RWPE2 (cell line): ENCODE data around the gene TBC1D20.

ENCODE experiments used
- ATAC-seq: fragments of 200-7000 bp; cut with Tn5 transposase; 3 replicates; pipeline ENCODE4 v1.9.1; 2021; ENCODE audit warnings: low read depth
- DNase-seq: peaks from one replicate; pipeline ENCODE4 v3.0.0-alpha.2; 2020; ENCODE audit warnings: low spot score
- H3K27ac ChIP-seq: fragments of 450-650 bp; 2 replicates; pipeline ENCODE4 v1.5.1; 2017; ENCODE audit warnings: mild to moderate bottlenecking; ENCODE audit not compliant: poor library complexity, severe bottlenecking
- H3K27me3 ChIP-seq: fragments of 250-450 bp; sonication (Bioruptor Pico); 2 replicates; pipeline ENCODE4 v1.5.1; 2021; ENCODE audit warnings: mild to moderate bottlenecking, moderate library complexity; ENCODE audit not compliant: insufficient read depth, poor library complexity, severe bottlenecking
- H3K36me3 ChIP-seq: fragments of 250-450 bp; sonication (Bioruptor Pico); 2 replicates; pipeline ENCODE4 v1.5.1; 2020; ENCODE audit warnings: low read depth, mild to moderate bottlenecking, moderate library complexity
- H3K4me1 ChIP-seq: fragments of 250-450 bp; sonication (Bioruptor Pico); 2 replicates; pipeline ENCODE4 v1.5.1; 2021; ENCODE audit warnings: mild to moderate bottlenecking, moderate library complexity; ENCODE audit not compliant: insufficient read depth, poor library complexity, severe bottlenecking
- H3K4me3 ChIP-seq: fragments of 250-450 bp; sonication (Bioruptor Pico); 2 replicates; pipeline ENCODE4 v1.5.1; 2021; ENCODE audit warnings: mild to moderate bottlenecking, moderate library complexity; ENCODE audit not compliant: severe bottlenecking
- H3K9me3 ChIP-seq: fragments of 250-450 bp; sonication (Bioruptor Pico); 2 replicates; pipeline ENCODE4 v1.5.1; 2021; ENCODE audit warnings: mild to moderate bottlenecking, moderate library complexity; ENCODE audit not compliant: severe bottlenecking
- CTCF ChIP-seq: fragments of 450-650 bp; IDR thresholded peaks from one replicate; pipeline ENCODE4 v1.5.1; 2017; ENCODE audit warnings: mild to moderate bottlenecking, moderate library complexity; ENCODE audit not compliant: poor library complexity, severe bottlenecking

Gene TBC1D20

GRCh38 chr20:428658-429200 lies 33.6 kb downstream of the TBC1D20 start:
- no peaks in the 10 kb centered on the region for H3K4me1 ChIP-seq
- no peak for DNase-seq
- no peak for ATAC-seq
- peaks cover 80% of the 10 kb centered on the region for H3K36me3 ChIP-seq
- no peak for TF ChIP-seq CTCF
- no peaks in the 10 kb centered on the region for H3K9me3 ChIP-seq
- H3K27ac ChIP-seq: no peak overlapping the region
- H3K4me3 ChIP-seq: no peak overlapping the region
- no peaks in the 10 kb centered on the region for H3K27me3 ChIP-seq

- ATAC-seq: no peak
- TF ChIP-seq CTCF: no peak
- no peak for DNase-seq
- Histone ChIP-seq H3K4me3 (no peak overlapping the region), H3K36me3 (peaks cover 87% of the 10 kb centered on the region), H3K4me1 (no peaks in the 10 kb centered on the region), H3K27ac (no peak overlapping the region), H3K27me3 (no peaks in the 10 kb centered on the region), H3K9me3 (no peaks in the 10 kb centered on the region)
Measured at GRCh38 chr20:427849-428657, 34.3 kb downstream of the TBC1D20 start.

- H3K4me3 ChIP-seq: no peak overlapping the region
- no peaks in the 10 kb centered on the region for H3K27me3 ChIP-seq
- H3K27ac ChIP-seq: no peak overlapping the region
- no peak for ATAC-seq
- H3K36me3 ChIP-seq: peaks cover 93% of the 10 kb centered on the region
- H3K9me3 ChIP-seq: no peaks in the 10 kb centered on the region
- DNase-seq: no peak
- H3K4me1 ChIP-seq: no peaks in the 10 kb centered on the region
- TF ChIP-seq CTCF: no peak
Measured at GRCh38 chr20:427401-427800, 34.9 kb downstream of the TBC1D20 start.

GRCh38 chr20:426566-426965 lies 35.8 kb downstream of the TBC1D20 start:
- ATAC-seq: no peak
- Histone ChIP-seq H3K27ac (no peak overlapping the region), H3K27me3 (no peaks in the 10 kb centered on the region), H3K9me3 (no peaks in the 10 kb centered on the region), H3K4me3 (no peak overlapping the region), H3K4me1 (no peaks in the 10 kb centered on the region), H3K36me3 (peaks cover 96% of the 10 kb centered on the region)
- no peak for DNase-seq
- TF ChIP-seq CTCF: no peak

- H3K36me3 ChIP-seq: peaks cover 92% of the 10 kb centered on the region
Measured at GRCh38 chr20:421685-422250, 40.6 kb downstream of the TBC1D20 start.

More at GRCh38 chr20:421685-422250, 40.6 kb downstream of the TBC1D20 start:
- Histone ChIP-seq H3K4me3 (no peak overlapping the region), H3K4me1 (no peaks in the 10 kb centered on the region), H3K27ac (no peak overlapping the region), H3K27me3 (no peaks in the 10 kb centered on the region), H3K9me3 (no peaks in the 10 kb centered on the region)
- ATAC-seq (no peak), DNase-seq (no peak)
- no peak for TF ChIP-seq CTCF
